ENCODE data around the gene OTUD5. TPM values are rescaled to one million over a fixed set of nuclear protein-coding genes. Genes with fewer than 3 reads are reported as not detected.
A peak's percentile ranks its signal among the peaks of the same experiment; 100 is the strongest.
"Not testable (repeated sequence)": the region's sequence is repeated elsewhere in the genome, so short reads cannot be mapped to it uniquely, and the experiment has no call there.

The OTUD5 gene
- total and polyA plus RNA-seq, 11 donors, result 17.2 to 32.7 (median 24.6) TPM

GRCh38 chrX:48989483-48989882 lies 32.1 kb upstream of the OTUD5 start:
- intact Hi-C loops (cut with DNase I), result no loop called here

GRCh38 chrX:48983896-48984295 lies 26.5 kb upstream of the OTUD5 start:
- no peak for DNase-seq

More at GRCh38 chrX:48989483-48989882, 32.1 kb upstream of the OTUD5 start:
- Histone ChIP-seq H3K9me3 (no peaks in the 10 kb centered on the region), H3K27me3 (peaks cover 0 to 5% (median 0%) of the 10 kb centered on the region in 9 donors), H3K36me3 (peaks cover 0 to 72% (median 26%) of the 10 kb centered on the region in 9 donors), H3K4me1 (no peaks in the 10 kb centered on the region), H3K4me3 (no peak overlapping the region), H3K27ac (no peak overlapping the region)
- WGBS, 4 donors, result 51 to 69% (median 63%) methylated on average over 4 of the region's 4 CpGs
- ATAC-seq, result peak in 1 of 4 donors; percentile 55
- peak in 2 of 5 donors; percentile 11 to 24 for DNase-seq
- TF ChIP-seq POLR2A (IDR thresholded peaks at IDR 0.05) (no peak), CTCF (IDR thresholded peaks at IDR 0.05) (no peak)

GRCh38 chrX:48983081-48983480 lies 25.7 kb upstream of the OTUD5 start:
- no peak for ATAC-seq
- no peaks in the 10 kb centered on the region for H3K9me3 ChIP-seq
- no peak overlapping the region for H3K4me3 ChIP-seq
- H3K27me3 ChIP-seq, result no peaks in the 10 kb centered on the region
- H3K27ac ChIP-seq, result no peak overlapping the region
- TF ChIP-seq CTCF (IDR thresholded peaks at IDR 0.05) (no peak), POLR2A (IDR thresholded peaks at IDR 0.05) (no peak)
- DNase-seq, result no peak
- H3K36me3 ChIP-seq, result peaks cover 0 to 67% (median 50%) of the 10 kb centered on the region in 9 donors
- 90 to 94% (median 92%) methylated on average over 17 of the region's 17 CpGs for WGBS, 4 donors
- H3K4me1 ChIP-seq, result no peaks in the 10 kb centered on the region
- intact Hi-C loops (cut with DNase I), result no loop called here

More at GRCh38 chrX:48983896-48984295, 26.5 kb upstream of the OTUD5 start:
- 83 to 91% (median 87%) methylated on average over 3 of the region's 3 CpGs for WGBS, 4 donors
- Histone ChIP-seq H3K36me3 (peaks cover 0 to 70% (median 45%) of the 10 kb centered on the region in 9 donors), H3K4me3 (no peak overlapping the region), H3K27ac (no peak overlapping the region), H3K4me1 (no peaks in the 10 kb centered on the region), H3K27me3 (no peaks in the 10 kb centered on the region), H3K9me3 (no peaks in the 10 kb centered on the region)
- no peak for TF ChIP-seq POLR2A (IDR thresholded peaks at IDR 0.05)
- no peak for TF ChIP-seq CTCF (IDR thresholded peaks at IDR 0.05)
- intact Hi-C loops (cut with DNase I), result no loop called here
- no peak for ATAC-seq

GRCh38 chrX:48981178-48981577 lies 23.8 kb upstream of the OTUD5 start:
- no peaks in the 10 kb centered on the region for H3K27me3 ChIP-seq
- no peak for DNase-seq
- intact Hi-C loops (cut with DNase I), result no loop called here
- H3K9me3 ChIP-seq, result no peaks in the 10 kb centered on the region
- H3K36me3 ChIP-seq, result peaks cover 0 to 83% (median 57%) of the 10 kb centered on the region in 9 donors
- no peak overlapping the region for H3K4me3 ChIP-seq
- no peak overlapping the region for H3K27ac ChIP-seq
- H3K4me1 ChIP-seq, result no peaks in the 10 kb centered on the region
- TF ChIP-seq CTCF (IDR thresholded peaks at IDR 0.05) (no peak), POLR2A (IDR thresholded peaks at IDR 0.05) (no peak)
- peak in 1 of 4 donors; percentile 39 for ATAC-seq
- WGBS, 4 donors, result 74 to 90% (median 86%) methylated on average over 9 to 10 of the region's 10 CpGs

GRCh38 chrX:48980341-48980740 lies 22.9 kb upstream of the OTUD5 start:
- ATAC-seq; H3K27ac ChIP-seq; H3K9me3 ChIP-seq; H3K4me1 ChIP-seq; H3K4me3 ChIP-seq; H3K27me3 ChIP-seq; DNase-seq; intact Hi-C loops (cut with DNase I): not testable (repeated sequence)
- H3K36me3 ChIP-seq, result peaks cover 0 to 84% (median 60%) of the 10 kb centered on the region in 9 donors
- WGBS, 4 donors, result 80 to 92% (median 84%) methylated on average over 4 to 10 of the region's 10 CpGs

Data from heart left ventricle (tissue), 16 donors.